Measurements from ENCODE around the gene EMP1.

Gene EMP1

DNA sequence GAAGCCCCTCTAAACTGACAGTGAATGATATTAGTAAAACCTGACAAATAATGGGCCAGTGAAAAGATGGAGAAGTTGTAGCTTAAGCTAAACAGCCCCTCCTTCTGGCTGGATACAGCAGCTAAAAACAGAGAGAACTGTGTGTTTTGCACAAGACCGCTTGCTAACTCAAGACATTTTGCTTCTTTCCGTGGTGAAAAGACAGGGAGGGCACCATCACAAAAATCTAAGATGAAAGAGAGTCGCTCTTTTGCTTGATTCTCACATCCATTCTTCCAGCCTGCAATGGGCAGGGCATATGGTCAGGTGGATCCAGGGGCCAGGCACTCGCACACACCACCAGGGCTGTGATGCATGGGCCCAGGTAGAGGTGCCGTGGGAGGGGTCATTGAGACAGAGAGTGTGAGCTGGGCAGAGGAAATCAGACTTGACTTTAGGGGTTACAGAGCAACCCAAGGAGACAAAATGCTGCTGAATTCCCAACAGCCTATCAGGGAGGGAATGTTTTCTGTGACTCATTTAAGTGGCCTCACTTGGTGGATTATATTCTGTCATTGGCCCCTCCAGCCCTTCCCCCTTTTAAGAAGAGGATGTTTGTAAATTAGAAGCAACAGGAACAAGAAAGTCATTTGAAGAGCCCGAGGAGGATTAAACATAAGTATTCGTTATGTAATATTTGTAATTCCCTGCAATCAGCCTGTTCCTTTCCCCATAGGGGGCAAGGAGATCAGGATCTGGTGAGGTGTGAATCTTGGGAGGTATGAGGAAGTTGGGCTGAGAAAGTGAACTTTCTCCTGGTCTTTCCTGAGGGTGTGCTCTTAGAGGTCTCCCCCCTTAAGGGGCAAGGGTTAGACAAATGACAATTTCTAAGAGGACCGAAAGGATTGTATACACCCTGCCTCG is 12.3 kb downstream of the EMP1 start:
- TF ChIP-seq, protein P1, sequence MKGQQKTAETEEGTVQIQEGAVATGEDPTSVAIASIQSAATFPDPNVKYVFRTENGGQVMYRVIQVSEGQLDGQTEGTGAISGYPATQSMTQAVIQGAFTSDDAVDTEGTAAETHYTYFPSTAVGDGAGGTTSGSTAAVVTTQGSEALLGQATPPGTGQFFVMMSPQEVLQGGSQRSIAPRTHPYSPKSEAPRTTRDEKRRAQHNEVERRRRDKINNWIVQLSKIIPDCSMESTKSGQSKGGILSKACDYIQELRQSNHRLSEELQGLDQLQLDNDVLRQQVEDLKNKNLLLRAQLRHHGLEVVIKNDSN (IDR thresholded peaks at IDR 0.05), result no peak
- TF ChIP-seq RAD21 (IDR thresholded peaks at IDR 0.05; ENCODE audit: low read depth), result peak; percentile 92

DNA sequence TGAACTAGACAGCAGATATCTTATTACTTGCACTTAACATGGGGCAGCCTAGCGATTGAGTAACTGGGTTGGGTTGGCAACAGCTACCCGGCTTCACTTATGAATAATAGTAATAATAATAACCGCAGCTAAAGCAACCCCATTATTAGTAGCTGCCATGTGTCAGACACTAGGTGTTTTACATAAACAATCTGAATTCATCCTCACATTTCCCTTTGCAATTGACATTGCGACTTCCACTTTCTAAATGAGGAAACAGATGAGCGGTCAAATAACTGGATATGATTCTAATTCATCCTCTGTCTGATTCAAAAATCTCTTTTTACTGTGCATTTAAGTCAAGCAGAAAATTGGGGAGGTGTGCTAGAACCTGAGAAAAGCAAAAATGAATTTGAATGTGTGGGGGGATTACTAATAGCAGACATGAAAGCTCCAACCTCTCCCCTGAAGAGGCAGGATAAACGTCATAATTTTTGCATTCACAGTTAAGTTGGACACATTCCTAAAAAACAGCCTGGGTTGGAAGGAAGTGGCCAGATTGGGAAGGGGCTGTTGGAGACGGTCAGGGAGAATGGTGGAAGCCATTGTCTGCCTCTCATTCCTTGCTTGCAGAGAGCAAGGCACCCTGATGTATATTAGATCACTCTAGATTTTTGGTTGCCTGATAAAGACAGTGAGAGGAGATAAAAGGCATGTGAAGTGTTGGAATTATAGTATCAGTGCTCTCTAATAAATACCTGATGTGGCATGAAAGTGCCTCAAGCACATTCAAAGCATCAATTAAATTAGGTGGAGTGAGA is 13.1 kb downstream of the EMP1 start:
- TF ChIP-seq EP300 (IDR thresholded peaks at IDR 0.05; ENCODE audit: borderline replicate concordance), result no peak
- TF ChIP-seq TEAD4 (IDR thresholded peaks at IDR 0.05), result no peak
- no peak for TF ChIP-seq EGR1 (IDR thresholded peaks at IDR 0.05)
- TF ChIP-seq RAD21 (IDR thresholded peaks at IDR 0.05; ENCODE audit: low read depth), result no peak
- no peak for TF ChIP-seq NFIC (IDR thresholded peaks at IDR 0.05)
- TF ChIP-seq FOXM1 (IDR thresholded peaks at IDR 0.05; ENCODE audit: borderline replicate concordance, low read depth), result no peak
- TF ChIP-seq, protein P2, sequence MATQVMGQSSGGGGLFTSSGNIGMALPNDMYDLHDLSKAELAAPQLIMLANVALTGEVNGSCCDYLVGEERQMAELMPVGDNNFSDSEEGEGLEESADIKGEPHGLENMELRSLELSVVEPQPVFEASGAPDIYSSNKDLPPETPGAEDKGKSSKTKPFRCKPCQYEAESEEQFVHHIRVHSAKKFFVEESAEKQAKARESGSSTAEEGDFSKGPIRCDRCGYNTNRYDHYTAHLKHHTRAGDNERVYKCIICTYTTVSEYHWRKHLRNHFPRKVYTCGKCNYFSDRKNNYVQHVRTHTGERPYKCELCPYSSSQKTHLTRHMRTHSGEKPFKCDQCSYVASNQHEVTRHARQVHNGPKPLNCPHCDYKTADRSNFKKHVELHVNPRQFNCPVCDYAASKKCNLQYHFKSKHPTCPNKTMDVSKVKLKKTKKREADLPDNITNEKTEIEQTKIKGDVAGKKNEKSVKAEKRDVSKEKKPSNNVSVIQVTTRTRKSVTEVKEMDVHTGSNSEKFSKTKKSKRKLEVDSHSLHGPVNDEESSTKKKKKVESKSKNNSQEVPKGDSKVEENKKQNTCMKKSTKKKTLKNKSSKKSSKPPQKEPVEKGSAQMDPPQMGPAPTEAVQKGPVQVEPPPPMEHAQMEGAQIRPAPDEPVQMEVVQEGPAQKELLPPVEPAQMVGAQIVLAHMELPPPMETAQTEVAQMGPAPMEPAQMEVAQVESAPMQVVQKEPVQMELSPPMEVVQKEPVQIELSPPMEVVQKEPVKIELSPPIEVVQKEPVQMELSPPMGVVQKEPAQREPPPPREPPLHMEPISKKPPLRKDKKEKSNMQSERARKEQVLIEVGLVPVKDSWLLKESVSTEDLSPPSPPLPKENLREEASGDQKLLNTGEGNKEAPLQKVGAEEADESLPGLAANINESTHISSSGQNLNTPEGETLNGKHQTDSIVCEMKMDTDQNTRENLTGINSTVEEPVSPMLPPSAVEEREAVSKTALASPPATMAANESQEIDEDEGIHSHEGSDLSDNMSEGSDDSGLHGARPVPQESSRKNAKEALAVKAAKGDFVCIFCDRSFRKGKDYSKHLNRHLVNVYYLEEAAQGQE (IDR thresholded peaks at IDR 0.05; ENCODE audit: low read depth), result no peak
- no peak for TF ChIP-seq YY1 (IDR thresholded peaks at IDR 0.05; ENCODE audit: low read depth)
- TF ChIP-seq CEBPB (IDR thresholded peaks at IDR 0.05), result no peak
- no peak for TF ChIP-seq TAF1 (IDR thresholded peaks at IDR 0.05; ENCODE audit: low read depth)
- TF ChIP-seq, protein P3, sequence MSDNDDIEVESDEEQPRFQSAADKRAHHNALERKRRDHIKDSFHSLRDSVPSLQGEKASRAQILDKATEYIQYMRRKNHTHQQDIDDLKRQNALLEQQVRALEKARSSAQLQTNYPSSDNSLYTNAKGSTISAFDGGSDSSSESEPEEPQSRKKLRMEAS (IDR thresholded peaks at IDR 0.05), result no peak

DNA sequence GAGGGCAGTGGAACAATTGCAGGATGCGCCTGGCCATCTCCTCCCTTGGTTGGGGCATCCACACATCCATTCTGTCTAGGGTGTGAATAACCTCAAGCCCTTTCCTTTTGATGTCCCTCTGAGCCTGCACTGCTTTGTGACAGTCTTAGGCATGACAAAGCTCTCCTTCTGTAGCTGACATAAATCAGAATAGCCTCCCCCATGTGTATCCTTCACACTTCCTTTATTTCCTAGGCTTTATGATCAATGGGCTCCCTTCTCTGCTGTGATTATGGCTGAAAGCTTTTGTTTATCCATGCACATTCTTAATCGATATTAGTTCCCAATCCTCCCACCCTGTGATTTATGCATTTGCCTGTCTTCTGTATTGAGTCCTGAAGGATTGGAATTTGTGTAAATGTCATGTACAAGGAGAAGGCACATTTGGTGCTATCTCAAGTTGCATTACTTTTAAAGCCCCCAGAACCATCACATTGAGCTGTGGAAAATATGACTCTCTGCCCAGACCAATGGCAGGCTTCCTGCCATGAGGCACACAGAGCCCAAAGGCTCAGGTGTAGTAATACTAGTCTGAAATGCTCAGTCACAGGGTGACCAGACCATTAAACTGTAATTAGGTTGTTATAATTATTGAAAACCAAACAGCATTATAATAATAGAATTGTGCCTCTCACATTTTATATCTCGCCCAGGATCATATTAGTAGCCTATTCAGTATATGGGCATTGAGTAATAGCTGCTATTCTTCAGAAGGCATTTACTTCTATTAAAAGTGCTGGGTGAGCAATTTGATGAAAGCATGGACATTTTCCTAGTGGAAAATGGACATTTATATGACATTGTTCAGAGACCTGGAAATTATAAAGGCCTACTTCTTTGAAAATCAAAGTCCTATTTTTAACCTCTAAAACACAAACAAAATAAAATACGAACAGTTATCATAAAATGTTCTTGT is 14.0 kb downstream of the EMP1 start:
- TF ChIP-seq ZBTB7A (IDR thresholded peaks at IDR 0.05; ENCODE audit: low read depth), result no peak
- TF ChIP-seq, protein P3 (IDR thresholded peaks at IDR 0.05), result 0 out of 2 replicates have a peak, but pooled peaks have one; percentile 36
- TF ChIP-seq, protein P1 (IDR thresholded peaks at IDR 0.05), result no peak

DNA sequence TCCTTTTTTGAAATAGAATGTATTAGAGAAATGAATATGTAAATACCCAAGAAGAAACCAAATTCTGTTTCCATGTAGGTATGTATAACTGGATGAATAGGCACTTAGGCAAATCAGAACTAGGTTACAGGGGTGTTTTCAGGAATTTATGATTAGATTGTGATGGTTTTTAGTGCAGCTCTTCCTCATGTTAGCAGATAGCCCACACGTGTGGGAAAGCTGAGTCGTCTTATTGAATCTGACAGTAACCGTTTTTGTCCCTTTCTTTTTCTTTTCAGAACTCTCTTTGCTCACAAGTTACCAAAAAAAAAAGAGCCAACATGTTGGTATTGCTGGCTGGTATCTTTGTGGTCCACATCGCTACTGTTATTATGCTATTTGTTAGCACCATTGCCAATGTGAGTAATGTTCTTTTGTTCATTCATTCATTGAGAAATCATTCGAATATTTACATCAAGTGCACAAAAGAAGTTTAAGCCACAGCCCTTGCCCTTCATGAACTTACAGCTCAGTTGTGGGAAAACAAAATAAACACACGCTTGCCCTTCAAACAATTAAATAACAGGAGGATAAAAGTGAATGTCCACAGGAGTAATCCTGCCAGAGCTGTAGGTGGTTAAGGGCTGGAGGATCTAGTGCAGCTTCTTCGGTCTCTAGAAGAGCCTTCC is 14.8 kb downstream of the EMP1 start:
- TF ChIP-seq TEAD4 (IDR thresholded peaks at IDR 0.05) (no peak), YY1 (IDR thresholded peaks at IDR 0.05; ENCODE audit: low read depth) (no peak), NFIC (IDR thresholded peaks at IDR 0.05) (no peak), CEBPB (IDR thresholded peaks at IDR 0.05) (no peak), CREB1 (IDR thresholded peaks at IDR 0.05; ENCODE audit: low read depth) (no peak), ZBTB7A (IDR thresholded peaks at IDR 0.05; ENCODE audit: low read depth) (no peak)

DNA sequence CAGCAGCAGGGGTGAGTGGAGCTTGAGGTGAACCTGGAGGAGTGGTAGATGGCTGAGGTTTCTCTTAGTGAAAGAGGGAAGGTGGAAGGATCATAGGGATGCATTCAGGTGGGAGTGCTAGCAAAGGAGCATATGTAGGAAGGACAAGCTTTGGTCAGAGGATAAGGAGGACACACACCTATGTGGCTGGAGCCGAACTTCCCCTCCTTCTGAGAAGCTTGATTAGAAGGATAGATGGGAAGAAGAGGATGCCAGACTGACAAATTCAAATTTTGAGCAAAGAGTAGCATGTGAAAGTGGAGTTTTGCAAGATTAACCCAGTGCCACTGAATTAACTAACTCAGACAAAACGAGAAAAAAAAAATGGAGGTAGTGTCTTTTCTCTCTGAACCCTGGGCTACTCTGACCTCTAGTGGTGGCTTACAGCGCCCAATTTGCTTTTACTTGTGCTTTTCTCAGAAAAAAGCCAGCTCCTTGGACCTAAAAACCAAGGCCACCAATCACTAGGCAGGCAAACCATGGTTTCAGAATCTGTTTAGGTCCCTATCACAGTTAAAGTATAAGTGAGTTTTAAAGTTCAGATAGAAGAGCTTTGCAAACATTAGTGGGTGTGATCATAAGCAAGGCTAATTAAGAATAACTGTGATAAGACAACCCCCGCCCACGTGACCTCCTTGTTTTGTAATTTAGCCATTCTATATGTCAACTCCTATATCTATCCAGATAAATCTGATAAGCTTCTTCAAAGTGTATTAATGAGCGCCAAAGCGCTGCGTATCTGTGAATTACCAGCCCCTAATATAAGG is 15.5 kb downstream of the EMP1 start:
- no peak for TF ChIP-seq NFIC (IDR thresholded peaks at IDR 0.05)
- TF ChIP-seq CEBPB (IDR thresholded peaks at IDR 0.05), result no peak
- peak; percentile 98 for TF ChIP-seq RAD21 (IDR thresholded peaks at IDR 0.05; ENCODE audit: low read depth)
- TF ChIP-seq, protein P3 (IDR thresholded peaks at IDR 0.05), result no peak
- peak; percentile 80 for TF ChIP-seq YY1 (IDR thresholded peaks at IDR 0.05; ENCODE audit: low read depth)

DNA sequence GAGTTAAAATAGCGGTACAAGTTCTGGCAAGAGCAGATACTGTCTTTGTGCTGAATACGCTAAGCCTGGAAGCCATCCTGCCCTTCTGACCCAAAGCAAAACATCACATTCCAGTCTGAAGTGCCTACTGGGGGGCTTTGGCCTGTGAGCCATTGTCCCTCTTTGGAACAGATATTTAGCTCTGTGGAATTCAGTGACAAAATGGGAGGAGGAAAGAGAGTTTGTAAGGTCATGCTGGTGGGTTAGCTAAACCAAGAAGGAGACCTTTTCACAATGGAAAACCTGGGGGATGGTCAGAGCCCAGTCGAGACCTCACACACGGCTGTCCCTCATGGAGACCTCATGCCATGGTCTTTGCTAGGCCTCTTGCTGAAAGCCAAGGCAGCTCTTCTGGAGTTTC is 18.5 kb downstream of the EMP1 start:
- TF ChIP-seq RAD21 (IDR thresholded peaks at IDR 0.05; ENCODE audit: low read depth), result no peak
- no peak for TF ChIP-seq CEBPB (IDR thresholded peaks at IDR 0.05)
- TF ChIP-seq YY1 (IDR thresholded peaks at IDR 0.05; ENCODE audit: low read depth), result no peak
- TF ChIP-seq TAF1 (IDR thresholded peaks at IDR 0.05; ENCODE audit: low read depth), result no peak
- no peak for TF ChIP-seq TEAD4 (IDR thresholded peaks at IDR 0.05)
- no peak for TF ChIP-seq EP300 (IDR thresholded peaks at IDR 0.05; ENCODE audit: borderline replicate concordance)
- no peak for TF ChIP-seq NFIC (IDR thresholded peaks at IDR 0.05)
- TF ChIP-seq, protein P1 (IDR thresholded peaks at IDR 0.05), result no peak
- TF ChIP-seq TCF12 (IDR thresholded peaks at IDR 0.05; ENCODE audit: low read depth), result no peak
- TF ChIP-seq, protein P2 (IDR thresholded peaks at IDR 0.05; ENCODE audit: low read depth), result no peak
- TF ChIP-seq ZBTB7A (IDR thresholded peaks at IDR 0.05; ENCODE audit: low read depth), result no peak
- no peak for TF ChIP-seq FOXM1 (IDR thresholded peaks at IDR 0.05; ENCODE audit: borderline replicate concordance, low read depth)
- TF ChIP-seq, protein P3 (IDR thresholded peaks at IDR 0.05), result no peak
- TF ChIP-seq EGR1 (IDR thresholded peaks at IDR 0.05), result no peak
- no peak for TF ChIP-seq CREB1 (IDR thresholded peaks at IDR 0.05; ENCODE audit: low read depth)

All from Ishikawa (cell line).